Panc1 (cell line): ENCODE data around the gene CST6. TPM values are rescaled to one million over a fixed set of nuclear protein-coding genes. Genes with fewer than 3 reads are reported as not detected.

ENCODE experiments used
- ATAC-seq: fragments of 200-7000 bp; cut with Tn5 transposase; 2 replicates; pipeline ENCODE4 v1.9.1; 2020; ENCODE audit warnings: mild to moderate bottlenecking, moderate library complexity
- BruUV-seq: library from RNA; stranded (reverse); fragments of 400-500 nt; replicated peaks from 2 replicates; lab custom pipeline; 2021; lab: Mats Ljungman, UMichigan
- CTCF ChIA-PET: fragments of 300-600 bp; sonication (Branson Sonifier 250); formaldehyde crosslinking; loops from one replicate; lab custom pipeline; 2022; ENCODE audit warnings: antibody characterized with exemption; lab: Charles Lee
- POLR2A ChIA-PET: fragments of 300-600 bp; sonication (Branson Sonifier 250); formaldehyde crosslinking; loops from one replicate; lab custom pipeline; 2022; ENCODE audit warnings: antibody characterized with exemption; lab: Charles Lee
- DNase-seq: peaks from one replicate; pipeline ENCODE4 v3.0.0-alpha.2; 2010; ENCODE audit warnings: low read depth, low spot score
- H3K27ac ChIP-seq: 2 replicates; pipeline ENCODE4 v1.5.1; 2011; ENCODE audit warnings: mild to moderate bottlenecking, low read length, inconsistent platforms
- H3K27me3 ChIP-seq: fragments of 200-500 bp; sonication (Bioruptor generic); 2 replicates; pipeline ENCODE4 v1.6.0; 2014; ENCODE audit warnings: low read length, inconsistent platforms; ENCODE audit not compliant: control insufficient read depth, insufficient read depth
- H3K36me3 ChIP-seq: fragments of 200-500 bp; sonication (Bioruptor generic); 2 replicates; pipeline ENCODE4 v1.5.1; 2014; ENCODE audit warnings: inconsistent platforms, mild to moderate bottlenecking, low read length, moderate library complexity; ENCODE audit not compliant: control insufficient read depth, insufficient read depth
- H3K4me1 ChIP-seq: 2 replicates; pipeline ENCODE4 v1.5.1; 2011; ENCODE audit warnings: inconsistent platforms, mild to moderate bottlenecking, low read length, moderate library complexity; ENCODE audit not compliant: control insufficient read depth, insufficient read depth
- H3K4me3 ChIP-seq, 2 experiments: 2 replicates each; pipeline ENCODE4 v1.5.1; 2011 to 2012; ENCODE audit warnings: low read depth in 2 of 2, low read length in 2 of 2, mild to moderate bottlenecking in 2 of 2, inconsistent platforms in 1 of 2, moderate library complexity in 1 of 2
- H3K9me3 ChIP-seq: fragments of 200-500 bp; sonication (Bioruptor generic); 2 replicates; pipeline ENCODE4 v1.5.1; 2014; ENCODE audit warnings: low read depth, mild to moderate bottlenecking, inconsistent platforms, low read length, moderate library complexity; ENCODE audit not compliant: control insufficient read depth, insufficient read depth
- POLR2AphosphoS5 ChIP-seq: IDR thresholded peaks from 2 replicates; pipeline ENCODE4 v1.6.1; 2012; ENCODE audit warnings: mild to moderate bottlenecking, low read depth, low read length, moderate library complexity
- SIN3A ChIP-seq: IDR thresholded peaks from 2 replicates; pipeline ENCODE4 v1.6.1; 2012; ENCODE audit warnings: low read depth, mild to moderate bottlenecking, low read length, moderate library complexity, borderline replicate concordance; ENCODE audit not compliant: insufficient read depth
- TCF7L2 ChIP-seq: IDR thresholded peaks from 2 replicates; pipeline ENCODE4 v1.6.1; 2011; ENCODE audit warnings: mild to moderate bottlenecking, low read depth, low read length, inconsistent platforms
- in situ Hi-C: cut with HindIII; loops from 2 replicates; pipeline ENCODE4 v1.10.0; 2016; ENCODE audit warnings: low sequenced_read_pairs, low pct_unique_long_range_greater_than_20kb
- intact Hi-C: fragments of 100-400 bp; cut with micrococcal nuclease; formaldehyde crosslinking; loops from one replicate; pipeline ENCODE4 v1.10.0; 2022; ENCODE audit not compliant: unreplicated experiment
- total RNA-seq: library from RNA; stranded (reverse); gene quantifications from one replicate; pipeline ENCODE4 v1.2.1, GENCODE V29; 2021; ENCODE audit not compliant: unreplicated experiment
- TF ChIP-seq, protein P1 (sequence below): fragments of 450-650 bp; IDR thresholded peaks from 2 replicates; pipeline ENCODE4 v1.5.1; 2017; ENCODE audit warnings: mild to moderate bottlenecking
- TF ChIP-seq, protein P2 (sequence below), 2 experiments: IDR thresholded peaks; 2 replicates each; pipeline ENCODE4 v1.6.1; 2011 to 2012; ENCODE audit warnings: low read depth in 2 of 2, control low read depth in 1 of 2, low read length in 1 of 2, mild to moderate bottlenecking in 1 of 2, moderate library complexity in 1 of 2; ENCODE audit not compliant: insufficient read depth in 1 of 2

The CST6 gene
- total RNA-seq, 1 experiment from 2014 or later: 0.23 TPM

DNA sequence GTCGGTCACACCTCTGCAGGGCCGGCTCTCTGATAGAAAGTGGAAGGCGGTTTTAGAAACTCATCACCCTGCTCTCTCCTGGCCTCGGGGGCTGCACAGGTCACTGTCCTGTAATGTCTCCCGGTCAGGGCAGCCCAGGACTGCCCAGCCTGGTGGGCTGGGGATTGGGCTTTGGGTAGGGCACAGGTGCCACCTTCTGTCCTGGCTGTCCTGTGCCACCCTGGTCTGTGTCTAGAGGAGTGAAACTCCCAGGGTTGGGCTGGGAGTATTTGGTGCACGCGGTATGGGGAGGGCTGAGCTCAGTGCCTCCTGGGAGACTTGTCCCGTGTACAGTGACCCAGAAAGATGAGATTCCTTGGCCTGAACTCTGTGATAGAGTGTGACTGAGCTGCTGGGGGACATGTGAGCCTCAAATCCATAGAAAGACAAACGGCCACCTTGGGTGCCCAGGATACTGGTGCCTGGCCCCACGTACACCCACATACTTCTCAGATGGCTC is 32.5 kb upstream of the CST6 start:
- no peak for TF ChIP-seq SIN3A
- TF ChIP-seq, protein P1, sequence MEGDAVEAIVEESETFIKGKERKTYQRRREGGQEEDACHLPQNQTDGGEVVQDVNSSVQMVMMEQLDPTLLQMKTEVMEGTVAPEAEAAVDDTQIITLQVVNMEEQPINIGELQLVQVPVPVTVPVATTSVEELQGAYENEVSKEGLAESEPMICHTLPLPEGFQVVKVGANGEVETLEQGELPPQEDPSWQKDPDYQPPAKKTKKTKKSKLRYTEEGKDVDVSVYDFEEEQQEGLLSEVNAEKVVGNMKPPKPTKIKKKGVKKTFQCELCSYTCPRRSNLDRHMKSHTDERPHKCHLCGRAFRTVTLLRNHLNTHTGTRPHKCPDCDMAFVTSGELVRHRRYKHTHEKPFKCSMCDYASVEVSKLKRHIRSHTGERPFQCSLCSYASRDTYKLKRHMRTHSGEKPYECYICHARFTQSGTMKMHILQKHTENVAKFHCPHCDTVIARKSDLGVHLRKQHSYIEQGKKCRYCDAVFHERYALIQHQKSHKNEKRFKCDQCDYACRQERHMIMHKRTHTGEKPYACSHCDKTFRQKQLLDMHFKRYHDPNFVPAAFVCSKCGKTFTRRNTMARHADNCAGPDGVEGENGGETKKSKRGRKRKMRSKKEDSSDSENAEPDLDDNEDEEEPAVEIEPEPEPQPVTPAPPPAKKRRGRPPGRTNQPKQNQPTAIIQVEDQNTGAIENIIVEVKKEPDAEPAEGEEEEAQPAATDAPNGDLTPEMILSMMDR: no peak
- TF ChIP-seq TCF7L2: no peak
- no peak for TF ChIP-seq POLR2AphosphoS5
- TF ChIP-seq, protein P2, sequence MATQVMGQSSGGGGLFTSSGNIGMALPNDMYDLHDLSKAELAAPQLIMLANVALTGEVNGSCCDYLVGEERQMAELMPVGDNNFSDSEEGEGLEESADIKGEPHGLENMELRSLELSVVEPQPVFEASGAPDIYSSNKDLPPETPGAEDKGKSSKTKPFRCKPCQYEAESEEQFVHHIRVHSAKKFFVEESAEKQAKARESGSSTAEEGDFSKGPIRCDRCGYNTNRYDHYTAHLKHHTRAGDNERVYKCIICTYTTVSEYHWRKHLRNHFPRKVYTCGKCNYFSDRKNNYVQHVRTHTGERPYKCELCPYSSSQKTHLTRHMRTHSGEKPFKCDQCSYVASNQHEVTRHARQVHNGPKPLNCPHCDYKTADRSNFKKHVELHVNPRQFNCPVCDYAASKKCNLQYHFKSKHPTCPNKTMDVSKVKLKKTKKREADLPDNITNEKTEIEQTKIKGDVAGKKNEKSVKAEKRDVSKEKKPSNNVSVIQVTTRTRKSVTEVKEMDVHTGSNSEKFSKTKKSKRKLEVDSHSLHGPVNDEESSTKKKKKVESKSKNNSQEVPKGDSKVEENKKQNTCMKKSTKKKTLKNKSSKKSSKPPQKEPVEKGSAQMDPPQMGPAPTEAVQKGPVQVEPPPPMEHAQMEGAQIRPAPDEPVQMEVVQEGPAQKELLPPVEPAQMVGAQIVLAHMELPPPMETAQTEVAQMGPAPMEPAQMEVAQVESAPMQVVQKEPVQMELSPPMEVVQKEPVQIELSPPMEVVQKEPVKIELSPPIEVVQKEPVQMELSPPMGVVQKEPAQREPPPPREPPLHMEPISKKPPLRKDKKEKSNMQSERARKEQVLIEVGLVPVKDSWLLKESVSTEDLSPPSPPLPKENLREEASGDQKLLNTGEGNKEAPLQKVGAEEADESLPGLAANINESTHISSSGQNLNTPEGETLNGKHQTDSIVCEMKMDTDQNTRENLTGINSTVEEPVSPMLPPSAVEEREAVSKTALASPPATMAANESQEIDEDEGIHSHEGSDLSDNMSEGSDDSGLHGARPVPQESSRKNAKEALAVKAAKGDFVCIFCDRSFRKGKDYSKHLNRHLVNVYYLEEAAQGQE (IDR thresholded peaks at IDR 0.05; ENCODE audit: insufficient read depth in 1 of 2, low read depth in 2 of 2, low read length in 1 of 2): no peak
- Histone ChIP-seq H3K27me3 (no peaks in the 10 kb centered on the region), H3K27ac (no peak overlapping the region), H3K9me3 (no peaks in the 10 kb centered on the region), H3K4me1 (no peaks in the 10 kb centered on the region), H3K4me3 (no peak overlapping the region), H3K36me3 (peaks cover 2% of the 10 kb centered on the region; the same call in 1 of the 2 replicates)
- DNase-seq (no peak), ATAC-seq (0 out of 2 replicates have a peak, but pooled peaks have one; percentile 2)
- ChIA-PET POLR2A (interaction anchor here (0.6 kb wide), 1 partner anchor 15 kb away, joined by 4 read pairs; no protein-coding TSS in a partner anchor), CTCF (interaction anchor here (0.6 to 1.0 kb wide), 2 partner anchors 91 to 95 kb away, joined by 3 to 6 read pairs; partner anchors contain the start of gene FIBP)
- in situ Hi-C loops: no loop called here
- intact Hi-C loops: no loop called here
- BruUV-seq: TSS peak; percentile 42

DNA sequence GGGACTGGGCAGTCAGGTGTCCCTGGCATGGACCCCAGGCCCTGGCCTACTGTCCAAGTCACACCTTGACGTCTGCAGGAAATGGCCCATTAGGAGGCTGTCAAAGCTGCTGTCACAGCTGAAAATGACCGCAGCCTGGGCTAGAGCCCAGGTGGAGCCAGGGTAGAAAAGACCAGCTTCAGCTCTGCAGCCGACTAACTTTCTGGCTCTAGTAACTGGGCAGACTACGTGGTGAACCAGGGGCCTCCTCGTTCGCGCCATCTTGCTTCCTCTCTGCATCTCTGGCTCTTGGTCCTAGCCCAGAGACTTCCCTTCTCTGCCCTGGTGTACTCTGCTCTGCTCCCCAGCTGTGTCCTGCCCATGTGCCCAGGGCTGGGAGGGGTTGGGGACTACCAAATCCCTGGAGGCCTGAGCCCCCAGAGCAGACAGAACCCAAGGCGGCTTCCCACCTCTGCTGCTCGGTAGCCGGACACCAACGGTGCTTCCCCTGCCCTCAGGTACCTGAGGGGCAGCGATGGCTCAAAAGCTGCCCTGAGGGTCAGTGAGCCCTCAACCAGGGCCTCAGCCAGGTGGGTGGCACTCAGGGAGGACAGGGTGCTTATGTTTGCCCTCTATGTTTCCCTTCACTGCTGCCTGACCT is 30.6 kb upstream of the CST6 start:
- no TSS peak for BruUV-seq
- CTCF ChIA-PET: interaction anchor here (0.6 kb wide), 2 partner anchors 93 to 97 kb away, joined by 3 read pairs; partner anchors contain the start of gene FIBP
- peak; percentile 7 for ATAC-seq

More for the DNA sequence above, 30.6 kb upstream of the CST6 start:
- no peak for DNase-seq
- Histone ChIP-seq H3K9me3 (no peaks in the 10 kb centered on the region), H3K36me3 (peaks cover 2% of the 10 kb centered on the region; the same call in 1 of the 2 replicates), H3K4me3 (no peak overlapping the region), H3K27ac (no peak overlapping the region), H3K4me1 (no peaks in the 10 kb centered on the region), H3K27me3 (no peaks in the 10 kb centered on the region)
- TF ChIP-seq TCF7L2 (no peak), POLR2AphosphoS5 (no peak), SIN3A (no peak)
- TF ChIP-seq, protein P1: no peak
- TF ChIP-seq, protein P2 (IDR thresholded peaks at IDR 0.05; ENCODE audit: insufficient read depth in 1 of 2, low read depth in 2 of 2, low read length in 1 of 2): no peak
- in situ Hi-C loops (no loop called here), intact Hi-C loops (no loop called here)
- POLR2A ChIA-PET: no interaction called here
